SK-N-SH (cell line): ENCODE results near the gene CNFN. TPM values are rescaled to one million over a fixed set of nuclear protein-coding genes. Genes with fewer than 3 reads are reported as not detected.

Experiments
- CTCF ChIA-PET: fragments of 300-600, 350-600 bp; formaldehyde crosslinking; extraction: SDS; loops from one replicate; lab custom pipeline; 2021; lab: Yijun Ruan, JAX
- POLR2A ChIA-PET: fragments of 350-600 bp; sonication (Branson Sonifier 250); formaldehyde crosslinking; extraction: SDS; loops from one replicate; lab custom pipeline; 2020; ENCODE audit warnings: antibody characterized with exemption, inconsistent platforms; lab: Yijun Ruan, JAX
- DNase-seq: peaks from one replicate; pipeline ENCODE4 v3.0.0; 2012
- H2AFZ ChIP-seq: fragments of 200-600 bp; sonication (generic); 2 replicates; pipeline ENCODE4 v1.8.1; 2016; ENCODE audit warnings: antibody characterized with exemption, mild to moderate bottlenecking, low read depth
- H3F3A ChIP-seq: fragments of 200-600 bp; sonication (generic); replicated peaks from 2 replicates; pipeline ENCODE3; 2016; ENCODE audit warnings: antibody characterized with exemption, mild to moderate bottlenecking; ENCODE audit not compliant: insufficient read depth
- H3K27ac ChIP-seq, 2 experiments: fragments of 200-500 bp in 1 of 2; fragments of 200-600 bp in 1 of 2; sonication (Bioruptor generic) in 1 of 2; sonication (generic), shearing (Covaris generic) in 1 of 2; 2 replicates each; pipeline versions ENCODE4 v1.5.1 to v1.6.1; 2014 to 2016; ENCODE audit warnings: low read depth in 2 of 2, inconsistent platforms in 1 of 2, low read length in 1 of 2, mild to moderate bottlenecking in 1 of 2, mixed read lengths in 1 of 2
- H3K27me3 ChIP-seq: fragments of 200-600 bp; sonication (generic), shearing (Covaris generic); 2 replicates; pipeline ENCODE4 v1.6.1; 2016; ENCODE audit warnings: mixed run types; ENCODE audit not compliant: insufficient read depth
- H3K36me3 ChIP-seq, 2 experiments: fragments of 200-500 bp in 1 of 2; fragments of 200-600 bp in 1 of 2; sonication (Bioruptor generic) in 1 of 2; sonication (generic) in 1 of 2; replicated peaks in 1 of 2; 2 replicates each; pipeline versions ENCODE3 to v1.5.1; 2014 to 2016; ENCODE audit warnings: low read length in 1 of 2, mild to moderate bottlenecking in 1 of 2; ENCODE audit not compliant: insufficient read depth in 2 of 2, control insufficient read depth in 1 of 2
- H3K4me1 ChIP-seq, 2 experiments: fragments of 200-500 bp in 1 of 2; fragments of 200-600 bp in 1 of 2; sonication (Bioruptor generic) in 1 of 2; sonication (generic), shearing (Covaris generic) in 1 of 2; 2 replicates each; pipeline versions ENCODE4 v1.5.1 to v1.6.1; 2014 to 2016; ENCODE audit warnings: low read depth in 1 of 2, low read length in 1 of 2, mixed run types in 1 of 2; ENCODE audit not compliant: insufficient read depth in 2 of 2, control insufficient read depth in 1 of 2
- H3K4me2 ChIP-seq: fragments of 200-600 bp; sonication (generic), shearing (Covaris generic); 2 replicates; pipeline ENCODE4 v1.6.1; 2017; ENCODE audit warnings: mixed run types
- H3K4me3 ChIP-seq, 2 experiments: fragments of 200-500 bp in 1 of 2; fragments of 200-600 bp in 1 of 2; sonication (Bioruptor generic) in 1 of 2; sonication (generic), shearing (Covaris generic) in 1 of 2; 2 replicates each; pipeline versions ENCODE4 v1.5.1 to v1.8.1; 2014 to 2016; ENCODE audit warnings: low read depth in 2 of 2, inconsistent platforms in 1 of 2, low read length in 1 of 2, mild to moderate bottlenecking in 1 of 2, mixed read lengths in 1 of 2, moderate library complexity in 1 of 2
- H3K79me2 ChIP-seq: fragments of 200-600 bp; sonication (generic); 2 replicates; pipeline ENCODE4 v1.8.1; 2017; ENCODE audit warnings: mild to moderate bottlenecking; ENCODE audit not compliant: insufficient read depth
- H3K9ac ChIP-seq: fragments of 200-600 bp; sonication (generic); 2 replicates; pipeline ENCODE4 v1.6.1; 2017; ENCODE audit warnings: mixed run types
- H3K9me2 ChIP-seq: fragments of 200-600 bp; sonication (generic); 2 replicates; pipeline ENCODE4 v1.6.1; 2017; ENCODE audit warnings: mixed run types
- H3K9me3 ChIP-seq: fragments of 200-600 bp; sonication (generic); 2 replicates; pipeline ENCODE4 v1.6.1; 2017; ENCODE audit warnings: mixed run types, mild to moderate bottlenecking, moderate library complexity
- H4K20me1 ChIP-seq: fragments of 200-600 bp; sonication (generic); 2 replicates; pipeline ENCODE4 v1.6.1; 2017; ENCODE audit warnings: mild to moderate bottlenecking, mixed run types; ENCODE audit not compliant: insufficient read depth
- CHD2 ChIP-seq: fragments of 150-350 bp; IDR thresholded peaks from 2 replicates; pipeline ENCODE4 v1.6.1; 2018; ENCODE audit warnings: low read length; ENCODE audit not compliant: partially characterized antibody
- ELF1 ChIP-seq: IDR thresholded peaks from 2 replicates; pipeline ENCODE4 v1.4.0; 2012
- FOSL2 ChIP-seq: IDR thresholded peaks from 2 replicates; pipeline ENCODE4 v1.4.0; 2012; ENCODE audit warnings: low read depth, mild to moderate bottlenecking, moderate library complexity, borderline replicate concordance
- MEF2A ChIP-seq: IDR thresholded peaks from 2 replicates; pipeline ENCODE4 v1.4.0; 2012; ENCODE audit warnings: low read depth, borderline replicate concordance
- PBX3 ChIP-seq: IDR thresholded peaks from 2 replicates; pipeline ENCODE4; 2012
- REST ChIP-seq: IDR thresholded peaks from 2 replicates; pipeline ENCODE4 v1.6.1; 2012; ENCODE audit warnings: mild to moderate bottlenecking, low read depth, low read length, moderate library complexity
- RXRA ChIP-seq: IDR thresholded peaks from 2 replicates; pipeline ENCODE4 v1.4.0; 2012; ENCODE audit warnings: low read depth, mild to moderate bottlenecking, borderline replicate concordance
- SIN3A ChIP-seq: IDR thresholded peaks from 2 replicates; pipeline ENCODE4 v1.6.1; 2012; ENCODE audit warnings: low read depth, mild to moderate bottlenecking, low read length, moderate library complexity, borderline replicate concordance
- SMC3 ChIP-seq: IDR thresholded peaks from 2 replicates; pipeline ENCODE4 v1.6.1; 2012; ENCODE audit warnings: low read depth, low read length, improper control_type of control experiment
- TCF12 ChIP-seq: IDR thresholded peaks from 2 replicates; pipeline ENCODE4 v1.4.0; 2012
- ZBTB33 ChIP-seq: IDR thresholded peaks from 2 replicates; pipeline ENCODE4 v1.4.0; 2012; ENCODE audit warnings: low read depth, borderline replicate concordance
- WGBS: methylation state at CpG from one replicate; pipeline ENCODE4 v1.1.6; 2017; ENCODE audit warnings: low lambda C conversion rate; 5-methylcytosine and 5-hydroxymethylcytosine counted together
- polyA plus RNA-seq, 3 experiments: library from polyadenylated mRNA; depleted of rRNA; stranded (reverse); fragments of >200 nt; gene quantifications; 2 replicates each; pipeline ENCODE4 v1.2.3, GENCODE V29; 2012

Gene CNFN
- polyA plus RNA-seq, 1 of the 3 experiments (the other 2 are of a cell fraction) = 4.5 TPM

- CTCF ChIA-PET = interaction anchor here (1.6 kb wide), 1 partner anchor 12 kb away, joined by 6 read pairs; no protein-coding TSS in a partner anchor
- TF ChIP-seq ELF1 = no peak
- TF ChIP-seq CHD2 = no peak
- no peak for TF ChIP-seq REST
- TF ChIP-seq SMC3 = no peak
- TF ChIP-seq TCF12 = no peak
- TF ChIP-seq FOSL2 = no peak
- TF ChIP-seq SIN3A = no peak
- no peak for TF ChIP-seq ZBTB33
- TF ChIP-seq MEF2A = no peak
- TF ChIP-seq RXRA = no peak
- TF ChIP-seq PBX3 = no peak
- TF ChIP-seq, all 33 proteins: peak for 0
- POLR2A ChIA-PET = no interaction called here
These were observed 17.7 kb upstream of the CNFN start for GRCh38 chr19:42407816-42408175.

More at GRCh38 chr19:42407816-42408175, 17.7 kb upstream of the CNFN start:
- Histone ChIP-seq H3K27me3 (no peaks in the 10 kb centered on the region), H2AFZ (no peak overlapping the region), H3F3A (no peaks in the 10 kb centered on the region), H3K9me2 (no peaks in the 10 kb centered on the region), H4K20me1 (no peaks in the 10 kb centered on the region), H3K27ac (no peak overlapping the region), H3K9me3 (no peaks in the 10 kb centered on the region), H3K4me2 (no peak overlapping the region), H3K36me3 (peaks cover 0 to 7% of the 10 kb centered on the region in 2 experiments), H3K4me1 (peaks cover 0 to 22% of the 10 kb centered on the region in 2 experiments; a peak in 1 of 4 replicates), H3K9ac (no peak overlapping the region), H3K79me2 (no peaks in the 10 kb centered on the region), H3K4me3 (no peak overlapping the region)
- 93% methylated on average over 7 of the region's 10 CpGs for WGBS
- DNase-seq = no peak
